HCT116 (cell line): ENCODE data around the gene SH3BP4.

Experiments used
- CEBPB ChIP-seq: IDR thresholded peaks from 2 replicates; pipeline ENCODE4 v1.6.1; 2012; ENCODE audit warnings: low read depth
- POLR2A ChIP-seq: IDR thresholded peaks from 2 replicates; pipeline ENCODE4 v1.7.0; 2011; ENCODE audit warnings: borderline replicate concordance; ENCODE audit not compliant: insufficient read depth, insufficient read length; ENCODE audit errors: extremely low read depth
- SRF ChIP-seq: IDR thresholded peaks from 2 replicates; pipeline ENCODE4 v1.6.1; 2012; ENCODE audit warnings: low read depth

DNA sequence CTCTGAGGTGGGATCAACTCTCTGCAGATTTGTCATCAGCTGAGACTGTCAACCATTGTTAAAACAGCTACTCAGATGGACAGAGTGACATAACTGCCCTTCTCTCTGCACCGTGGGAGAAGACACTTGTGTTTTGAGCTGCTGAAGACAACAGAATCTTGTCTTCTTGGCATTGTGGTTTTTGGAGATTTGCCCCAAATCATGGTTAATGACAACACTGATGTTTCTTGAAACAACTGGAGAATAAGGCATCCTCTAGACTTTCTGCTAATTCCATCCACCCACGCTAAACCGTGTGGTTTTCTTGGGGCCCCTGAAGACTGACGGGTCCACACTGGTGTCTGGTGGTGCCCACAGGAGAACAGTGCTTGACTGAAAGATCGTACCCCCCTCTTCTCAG lies 39.5 kb downstream of the SH3BP4 start:
- TF ChIP-seq POLR2A (no peak), CEBPB (no peak), SRF (no peak)
